HG03064 (cell line): ENCODE measurements around the gene DGKB.

Experiments
- ATAC-seq: cut with Tn5 transposase; IDR thresholded peaks from one replicate; pipeline ENCODE4 v1.9.1; 2021; ENCODE audit warnings: low read depth; ENCODE audit not compliant: unreplicated experiment

Gene DGKB

GRCh38 chr7:14762561-14762960, 140.0 kb downstream of the DGKB start:
- no peak for ATAC-seq

DNA sequence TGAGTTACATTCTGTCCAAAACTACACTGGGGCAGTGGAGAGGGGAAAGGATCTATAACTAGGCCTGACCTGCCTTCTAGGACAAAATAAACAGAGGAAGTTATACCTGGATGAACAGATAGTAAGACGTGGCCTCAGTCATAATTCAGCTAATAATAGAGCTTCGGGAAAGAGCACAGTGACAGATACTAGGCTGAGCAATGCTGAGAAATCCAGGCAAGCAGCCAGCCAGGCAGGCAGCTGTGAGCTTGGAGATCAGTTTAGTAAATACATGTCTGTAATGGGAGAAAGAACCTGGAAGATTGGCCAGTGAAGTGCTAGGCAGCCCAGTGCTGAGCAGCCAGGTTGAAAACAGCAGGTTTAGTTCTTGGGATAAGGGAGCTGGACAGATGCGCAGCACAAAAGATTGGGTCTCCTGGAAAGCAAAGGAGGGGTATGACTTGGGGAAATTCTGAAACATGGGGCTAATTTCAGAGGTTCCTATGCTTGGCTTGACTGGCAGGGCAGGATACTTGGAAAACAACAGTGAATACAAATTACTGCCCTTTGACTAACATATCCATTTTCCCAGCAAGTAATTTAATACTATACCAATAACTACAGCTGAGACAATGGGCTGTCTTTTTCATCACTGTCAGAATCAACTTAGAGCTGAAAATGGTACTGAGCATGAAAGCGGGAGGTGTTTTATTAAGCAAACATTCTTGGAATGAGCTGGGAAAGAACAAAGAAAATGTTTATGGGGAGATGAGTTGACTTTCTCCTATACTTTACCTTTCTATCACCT, 140.8 kb downstream of the DGKB start:
- no peak for ATAC-seq

DNA sequence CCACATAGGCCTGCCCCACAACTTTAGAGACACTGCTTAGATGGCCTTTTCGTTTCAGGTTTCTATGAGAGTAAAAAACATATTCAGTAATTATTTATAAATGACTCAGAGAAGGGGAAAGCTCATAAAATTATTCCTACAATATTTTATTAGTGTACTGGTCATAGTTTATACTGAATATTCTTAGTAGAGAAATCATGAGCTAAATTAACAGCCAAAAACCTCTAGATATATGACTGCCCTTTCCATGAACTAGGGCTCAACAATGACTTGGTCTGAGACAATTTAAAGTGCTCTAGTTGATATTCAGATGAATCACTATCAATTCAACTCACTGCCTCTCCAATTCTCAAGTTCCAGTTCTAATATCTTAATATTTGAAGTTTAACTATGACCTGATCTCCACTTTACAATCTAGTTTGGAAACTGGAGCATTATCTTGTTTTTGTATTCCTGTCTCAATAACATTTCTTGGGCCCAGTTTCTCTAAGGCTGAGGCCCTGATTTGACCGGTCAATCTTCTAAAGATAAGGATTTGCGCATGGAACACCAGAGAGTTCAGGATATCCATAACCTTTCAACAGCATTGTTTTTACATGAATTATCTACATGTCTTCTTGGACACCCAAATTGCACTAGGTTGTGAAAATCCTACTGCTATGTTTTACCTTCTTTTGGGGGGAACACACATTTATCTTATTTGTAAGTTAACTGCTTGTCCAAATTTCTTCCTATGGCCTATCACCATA, 141.6 kb downstream of the DGKB start:
- no peak for ATAC-seq

DNA sequence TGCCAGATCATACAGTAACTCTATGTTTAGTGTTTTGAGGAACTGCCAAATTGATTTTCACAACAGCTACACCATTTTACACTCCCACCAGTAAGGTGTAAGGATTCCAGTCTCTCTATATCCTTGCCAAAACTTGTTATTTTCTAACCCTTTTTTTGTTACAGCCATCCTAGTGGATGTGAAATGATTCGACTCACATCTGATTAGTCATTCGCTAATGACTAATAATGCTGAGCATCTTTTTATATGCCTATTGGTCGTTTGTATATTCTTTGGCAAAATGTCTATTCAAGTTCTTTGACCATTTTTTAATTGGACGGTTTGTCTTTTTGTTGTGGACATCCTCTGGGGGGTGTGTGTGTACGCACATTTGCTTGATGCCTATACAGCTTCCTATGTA, 142.8 kb downstream of the DGKB start:
- no peak for ATAC-seq

GRCh38 chr7:14754631-14755030, 147.9 kb downstream of the DGKB start:
- no peak for ATAC-seq

GRCh38 chr7:14752301-14752700, 150.2 kb downstream of the DGKB start:
- ATAC-seq = no peak

DNA sequence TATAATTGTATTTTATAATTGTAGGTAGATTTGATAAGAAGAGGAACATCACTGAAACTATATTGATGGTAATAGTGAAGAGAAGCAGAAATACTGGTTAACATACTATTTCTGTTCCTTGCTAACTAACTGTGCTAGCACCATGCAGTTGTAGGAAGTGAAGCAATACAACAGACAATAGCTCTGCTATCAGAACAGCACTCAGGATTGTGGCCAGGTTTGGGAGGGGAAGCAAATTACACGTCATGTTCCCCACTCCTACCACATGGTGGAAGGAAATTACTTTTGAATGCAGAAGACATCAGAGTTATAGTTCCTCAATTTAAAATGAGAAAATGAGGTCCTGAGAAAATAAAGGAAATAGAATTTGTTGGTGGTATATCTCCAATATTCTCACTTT, 151.1 kb downstream of the DGKB start:
- no peak for ATAC-seq

GRCh38 chr7:14748461-14748860, 154.1 kb downstream of the DGKB start:
- ATAC-seq = no peak

DNA sequence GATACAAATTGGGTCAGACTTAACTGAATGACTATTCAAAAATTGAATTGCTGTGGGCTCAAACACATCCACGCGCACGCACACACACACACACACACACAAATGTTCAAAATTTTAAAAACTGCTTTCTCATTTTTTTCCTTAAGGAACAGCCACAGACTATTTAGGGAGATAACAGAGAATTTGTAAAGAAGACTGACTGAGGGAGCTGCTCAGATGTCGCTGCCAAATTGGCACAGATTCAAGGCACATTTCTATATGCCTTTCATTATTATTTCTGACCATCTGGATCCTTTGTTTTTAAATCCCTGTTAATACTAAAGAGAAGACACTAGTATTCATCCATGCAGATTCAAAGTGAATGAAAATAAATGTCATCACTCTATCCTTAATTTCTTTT, 154.8 kb downstream of the DGKB start:
- ATAC-seq = no peak

GRCh38 chr7:14745076-14745475, 157.5 kb downstream of the DGKB start:
- no peak for ATAC-seq

GRCh38 chr7:14740606-14741005, 161.9 kb downstream of the DGKB start:
- no peak for ATAC-seq

DNA sequence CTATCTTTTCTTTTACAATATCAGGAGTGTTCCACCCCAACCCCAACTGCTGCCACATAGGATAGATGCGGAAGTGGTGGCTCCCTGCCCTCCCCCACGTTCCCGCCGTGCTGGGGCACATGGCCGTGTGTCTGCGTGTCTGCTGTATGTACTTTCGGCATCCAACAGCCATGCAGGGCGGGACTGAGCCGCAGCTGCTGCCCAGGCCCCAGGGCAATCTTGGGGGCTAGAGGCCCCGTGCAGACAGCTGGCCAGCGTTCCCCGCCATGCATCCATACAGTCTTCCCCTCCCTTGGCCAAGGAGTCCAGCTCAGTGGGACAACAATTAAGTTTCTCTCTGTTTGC, 162.7 kb downstream of the DGKB start:
- ATAC-seq = no peak

- ATAC-seq = no peak
These were observed 163.2 kb downstream of the DGKB start for GRCh38 chr7:14739168-14739840.

DNA sequence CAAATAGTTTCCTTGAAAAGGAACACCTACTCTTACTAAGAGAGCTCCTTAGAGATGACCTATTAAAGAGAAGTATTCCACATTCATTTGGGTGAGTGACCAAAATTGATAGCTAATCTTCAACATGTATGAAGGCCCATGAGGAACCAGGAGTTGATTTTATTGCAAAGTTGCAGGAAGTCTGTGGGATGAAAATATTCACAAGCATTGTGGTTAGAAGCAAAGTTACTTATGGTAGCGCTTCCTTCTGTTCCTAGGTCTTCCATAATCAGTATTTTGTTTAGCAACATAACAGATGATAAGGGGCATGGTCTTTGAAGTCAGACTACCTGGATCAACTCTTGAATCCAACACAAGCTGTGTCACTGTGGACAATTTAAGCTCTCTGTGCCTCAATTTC, 164.5 kb downstream of the DGKB start:
- ATAC-seq = no peak

DNA sequence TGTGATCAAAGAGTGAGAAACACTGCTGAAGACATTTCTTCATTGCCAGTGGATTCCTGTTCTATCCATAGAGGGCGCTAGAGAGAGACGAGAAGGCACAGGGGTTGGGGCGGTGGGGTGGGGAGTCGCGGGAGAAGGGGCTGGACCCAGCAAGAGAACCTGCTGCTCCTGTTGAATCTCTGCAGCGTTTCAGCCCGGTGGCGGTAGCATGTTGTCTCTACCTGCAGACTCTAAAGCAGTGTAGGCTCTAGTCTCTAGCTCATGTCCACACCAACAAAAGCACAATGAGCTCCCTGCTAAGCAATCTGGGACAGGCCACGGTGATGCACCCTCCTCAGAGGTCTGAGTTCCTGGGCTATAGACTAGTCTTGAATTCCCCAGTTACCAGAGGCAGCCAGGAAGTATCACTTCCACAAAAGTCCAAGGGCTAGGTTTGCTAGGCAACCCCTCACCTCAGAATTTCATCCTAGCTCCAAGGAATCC, 167.7 kb downstream of the DGKB start:
- no peak for ATAC-seq

- no peak for ATAC-seq
These were observed 181.8 kb downstream of the DGKB start for GRCh38 chr7:14720785-14721184.

DNA sequence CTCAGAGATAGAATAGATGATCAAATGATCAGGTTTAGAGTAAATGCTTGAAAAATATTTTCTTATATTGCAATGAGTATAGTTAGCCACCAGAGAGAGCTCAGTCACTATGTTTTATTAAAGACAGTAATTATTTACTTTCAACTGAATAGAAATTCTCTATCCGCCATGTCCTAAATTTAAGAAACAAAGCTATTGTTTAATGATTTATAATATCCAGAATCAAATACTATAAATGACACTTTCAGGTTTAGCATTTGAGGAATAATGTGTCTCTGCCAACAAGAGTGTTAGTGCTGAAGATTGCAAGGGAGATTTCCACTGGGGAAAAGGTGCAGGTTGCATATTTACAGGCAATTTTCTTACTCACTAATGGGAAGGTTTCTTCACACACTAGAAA, 184.7 kb downstream of the DGKB start:
- ATAC-seq = no peak

GRCh38 chr7:14717169-14717568, 185.4 kb downstream of the DGKB start:
- no peak for ATAC-seq

DNA sequence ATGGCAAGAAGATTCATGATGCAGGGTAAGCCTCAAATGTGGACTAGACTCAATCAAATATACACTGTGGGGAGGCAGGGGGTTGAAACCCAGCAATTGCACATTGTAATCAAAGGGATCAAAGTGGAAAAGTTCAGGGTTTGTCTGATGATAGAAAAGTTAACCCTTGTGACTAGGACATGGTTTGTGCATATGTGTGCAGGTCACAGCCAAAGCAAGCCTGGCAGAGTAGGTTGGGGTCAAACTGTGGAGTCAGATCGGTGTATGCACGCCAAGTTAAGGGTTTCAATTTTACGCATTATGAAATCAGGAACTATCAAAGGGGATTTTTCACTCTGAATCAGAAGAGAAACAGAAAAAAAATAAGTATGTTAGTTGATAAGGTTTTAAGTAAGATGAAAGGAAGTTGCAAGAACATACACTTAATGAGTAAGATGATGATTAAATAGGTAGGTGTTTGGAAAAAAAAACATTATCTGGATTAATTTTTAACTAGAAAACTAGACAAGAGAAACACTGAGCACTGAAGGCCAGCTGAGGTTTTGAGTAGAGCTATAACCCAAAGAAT, 188.3 kb downstream of the DGKB start:
- ATAC-seq = peak; percentile 98

DNA sequence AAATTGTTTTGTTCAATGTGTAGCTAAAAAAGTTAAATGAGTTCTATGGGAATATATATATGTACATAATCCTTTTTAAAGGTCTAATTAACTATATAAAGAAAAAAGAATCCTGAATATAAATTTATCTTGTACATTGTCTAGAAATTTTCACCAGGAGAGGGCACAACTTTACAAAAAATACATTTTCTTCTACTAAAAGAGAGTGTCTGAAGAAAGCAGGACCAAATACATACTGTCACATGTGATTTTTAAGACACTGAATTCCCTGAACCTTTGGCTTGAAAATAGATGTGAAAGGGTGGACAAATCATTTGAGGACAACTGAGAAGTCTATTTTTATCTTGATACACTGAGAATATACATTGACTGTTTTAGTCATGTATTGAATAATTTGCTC, 204.3 kb downstream of the DGKB start:
- ATAC-seq = no peak

GRCh38 chr7:14697684-14698083, 204.9 kb downstream of the DGKB start:
- ATAC-seq = no peak
